DND-41 (cell line): Measurements from ENCODE around the gene ARF4.

Experiments
- EZH2 ChIP-seq: IDR thresholded peaks from 3 replicates; pipeline ENCODE4 v1.6.1; 2012; ENCODE audit warnings: borderline replicate concordance, low read depth, mild to moderate bottlenecking, moderate library complexity, low read length, inconsistent platforms; ENCODE audit not compliant: severe bottlenecking
- TF ChIP-seq, protein P1 (sequence below): IDR thresholded peaks from 2 replicates; pipeline ENCODE4 v1.5.1; 2012; ENCODE audit warnings: borderline replicate concordance, low read length, moderate library complexity, mild to moderate bottlenecking; ENCODE audit not compliant: poor library complexity, severe bottlenecking; ENCODE audit errors: extremely low read depth

DNA sequence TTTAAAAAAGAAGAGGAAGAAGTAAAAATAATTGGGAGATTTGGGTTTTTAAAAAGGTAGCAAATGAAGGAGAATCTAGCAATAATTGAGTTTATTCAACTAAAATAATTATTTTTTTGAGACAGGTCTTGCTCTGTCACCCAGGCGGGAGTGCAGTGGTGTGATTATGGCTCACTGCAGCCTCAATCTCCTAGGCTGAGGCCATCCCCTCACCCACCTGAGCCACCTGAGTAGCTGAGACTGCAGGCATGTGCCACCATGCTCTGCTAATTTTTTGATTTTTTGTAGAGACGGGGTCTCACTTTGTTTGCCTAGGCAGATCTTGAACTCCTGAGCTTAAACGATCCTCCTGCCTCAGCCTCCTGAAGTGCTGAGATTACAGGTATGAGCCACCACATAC lies 27.7 kb upstream of the ARF4 start:
- TF ChIP-seq, protein P1, sequence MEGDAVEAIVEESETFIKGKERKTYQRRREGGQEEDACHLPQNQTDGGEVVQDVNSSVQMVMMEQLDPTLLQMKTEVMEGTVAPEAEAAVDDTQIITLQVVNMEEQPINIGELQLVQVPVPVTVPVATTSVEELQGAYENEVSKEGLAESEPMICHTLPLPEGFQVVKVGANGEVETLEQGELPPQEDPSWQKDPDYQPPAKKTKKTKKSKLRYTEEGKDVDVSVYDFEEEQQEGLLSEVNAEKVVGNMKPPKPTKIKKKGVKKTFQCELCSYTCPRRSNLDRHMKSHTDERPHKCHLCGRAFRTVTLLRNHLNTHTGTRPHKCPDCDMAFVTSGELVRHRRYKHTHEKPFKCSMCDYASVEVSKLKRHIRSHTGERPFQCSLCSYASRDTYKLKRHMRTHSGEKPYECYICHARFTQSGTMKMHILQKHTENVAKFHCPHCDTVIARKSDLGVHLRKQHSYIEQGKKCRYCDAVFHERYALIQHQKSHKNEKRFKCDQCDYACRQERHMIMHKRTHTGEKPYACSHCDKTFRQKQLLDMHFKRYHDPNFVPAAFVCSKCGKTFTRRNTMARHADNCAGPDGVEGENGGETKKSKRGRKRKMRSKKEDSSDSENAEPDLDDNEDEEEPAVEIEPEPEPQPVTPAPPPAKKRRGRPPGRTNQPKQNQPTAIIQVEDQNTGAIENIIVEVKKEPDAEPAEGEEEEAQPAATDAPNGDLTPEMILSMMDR = no peak
- TF ChIP-seq EZH2 = no peak
